ENCODE results near the gene PCDHA4.

Gene PCDHA4

DNA sequence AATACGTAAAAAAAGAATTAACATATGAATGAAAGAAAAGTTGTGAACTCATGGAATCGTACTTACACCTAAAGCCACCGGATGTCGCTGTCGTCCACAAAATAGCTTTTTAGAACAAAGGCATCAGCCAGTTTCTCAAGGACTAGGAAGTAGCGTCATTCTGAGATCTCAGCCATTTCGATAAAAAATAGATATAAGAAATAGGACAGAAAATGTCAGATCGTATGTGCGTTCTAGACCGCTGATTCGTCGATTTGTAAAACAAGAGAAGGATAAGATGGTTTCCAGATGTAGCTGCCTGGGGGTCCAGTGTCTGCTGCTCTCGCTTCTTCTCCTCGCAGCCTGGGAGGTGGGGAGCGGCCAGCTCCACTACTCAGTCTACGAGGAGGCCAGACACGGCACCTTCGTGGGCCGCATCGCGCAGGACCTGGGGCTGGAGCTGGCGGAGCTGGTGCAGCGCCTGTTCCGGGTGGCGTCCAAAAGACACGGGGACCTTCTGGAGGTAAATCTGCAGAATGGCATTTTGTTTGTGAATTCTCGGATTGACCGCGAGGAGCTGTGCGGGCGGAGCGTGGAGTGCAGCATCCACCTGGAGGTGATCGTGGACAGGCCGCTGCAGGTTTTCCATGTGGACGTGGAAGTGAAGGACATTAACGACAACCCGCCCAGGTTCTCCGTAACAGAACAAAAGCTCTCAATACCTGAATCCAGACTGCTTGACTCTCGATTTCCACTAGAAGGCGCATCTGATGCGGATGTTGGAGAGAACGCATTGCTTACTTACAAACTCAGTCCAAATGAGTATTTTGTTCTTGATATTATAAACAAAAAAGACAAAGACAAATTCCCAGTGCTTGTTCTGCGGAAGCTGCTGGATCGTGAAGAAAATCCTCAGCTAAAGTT lies 49.2 kb downstream of the PCDHA4 start, which contains the start of gene PCDHA10:
Gene PCDHA10 (plus strand): TSS at position 126 of the 903 bp plus-strand sequence. CDS start 152 bp downstream, at position 278.
- DNase-seq (ENCODE audit: low spot score), result no peak

DNA sequence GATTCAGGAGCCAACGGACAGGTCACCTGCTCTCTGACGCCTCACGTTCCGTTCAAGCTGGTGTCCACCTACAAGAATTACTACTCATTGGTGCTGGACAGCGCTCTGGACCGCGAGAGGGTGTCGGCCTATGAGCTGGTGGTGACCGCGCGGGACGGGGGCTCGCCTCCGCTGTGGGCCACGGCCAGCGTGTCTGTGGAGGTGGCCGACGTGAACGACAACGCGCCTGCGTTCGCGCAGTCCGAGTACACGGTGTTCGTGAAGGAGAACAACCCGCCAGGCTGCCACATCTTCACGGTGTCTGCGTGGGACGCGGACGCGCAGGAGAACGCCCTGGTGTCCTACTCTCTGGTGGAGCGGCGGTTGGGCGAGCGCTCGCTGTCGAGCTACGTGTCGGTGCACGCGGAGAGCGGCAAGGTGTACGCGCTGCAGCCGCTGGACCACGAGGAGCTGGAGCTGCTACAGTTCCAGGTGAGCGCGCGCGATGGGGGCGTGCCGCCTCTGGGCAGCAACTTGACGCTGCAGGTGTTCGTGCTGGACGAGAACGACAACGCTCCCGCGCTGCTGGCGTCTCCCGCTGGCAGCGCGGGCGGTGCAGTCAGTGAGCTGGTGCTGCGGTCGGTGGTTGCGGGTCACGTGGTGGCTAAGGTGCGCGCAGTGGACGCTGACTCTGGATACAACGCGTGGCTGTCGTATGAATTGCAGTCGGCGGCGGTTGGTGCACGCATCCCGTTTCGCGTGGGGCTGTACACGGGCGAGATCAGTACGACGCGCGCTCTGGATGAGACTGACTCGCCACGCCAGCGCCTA lies 50.5 kb downstream of the PCDHA4 start:
- DNase-seq (ENCODE audit: low spot score), result no peak

DNA sequence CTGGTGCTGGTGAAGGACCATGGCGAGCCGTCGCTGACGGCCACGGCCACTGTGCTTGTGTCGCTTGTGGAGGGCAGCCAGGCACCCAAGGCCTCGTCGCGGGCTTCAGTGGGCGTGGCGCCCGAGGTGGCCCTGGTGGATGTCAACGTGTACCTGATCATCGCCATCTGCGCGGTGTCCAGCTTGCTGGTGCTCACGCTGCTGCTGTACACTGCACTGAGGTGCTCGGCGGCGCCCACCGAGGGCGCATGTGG lies 51.0 kb downstream of the PCDHA4 start:
- DNase-seq (ENCODE audit: low spot score), result no peak

GRCh38 chr5:140862441-140863295 lies 55.8 kb downstream of the PCDHA4 start:
- no peak for DNase-seq (ENCODE audit: low spot score)
